Measurements from ENCODE around the gene UTS2B.

The UTS2B gene

DNA sequence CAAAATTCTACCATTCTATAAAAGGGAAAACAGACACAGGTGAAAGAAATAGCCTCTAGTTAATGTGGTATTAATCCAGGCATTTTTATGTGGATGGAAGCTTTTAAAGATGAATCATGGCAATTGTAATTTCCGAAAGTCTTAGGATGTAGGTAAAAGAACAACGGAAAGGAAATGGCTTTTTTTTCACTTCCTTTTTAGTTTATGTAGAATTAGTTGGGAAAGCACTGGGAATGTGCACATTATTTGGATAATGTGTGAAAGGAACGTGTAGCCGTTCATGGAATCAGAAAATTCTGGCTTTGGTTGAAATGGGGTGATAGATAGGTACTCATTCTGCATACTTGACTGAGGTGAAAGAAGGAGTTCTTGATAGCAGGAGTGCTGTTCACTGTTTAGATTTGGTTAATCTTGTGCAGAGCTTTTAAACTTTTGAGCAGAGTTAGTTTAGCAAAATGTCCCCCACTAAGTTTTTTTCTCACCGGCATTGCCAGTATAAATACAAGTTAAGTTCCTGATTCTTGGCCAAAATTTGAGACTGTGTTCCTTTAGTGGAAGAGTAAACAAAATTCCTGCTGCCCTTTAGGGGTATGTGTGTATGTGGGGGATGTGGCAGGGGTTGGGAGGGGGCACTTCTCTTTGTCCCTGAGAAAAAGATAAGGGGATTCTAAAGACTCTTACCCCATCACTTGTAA is 20.2 kb upstream of the UTS2B start:
- no peak for DNase-seq

DNA sequence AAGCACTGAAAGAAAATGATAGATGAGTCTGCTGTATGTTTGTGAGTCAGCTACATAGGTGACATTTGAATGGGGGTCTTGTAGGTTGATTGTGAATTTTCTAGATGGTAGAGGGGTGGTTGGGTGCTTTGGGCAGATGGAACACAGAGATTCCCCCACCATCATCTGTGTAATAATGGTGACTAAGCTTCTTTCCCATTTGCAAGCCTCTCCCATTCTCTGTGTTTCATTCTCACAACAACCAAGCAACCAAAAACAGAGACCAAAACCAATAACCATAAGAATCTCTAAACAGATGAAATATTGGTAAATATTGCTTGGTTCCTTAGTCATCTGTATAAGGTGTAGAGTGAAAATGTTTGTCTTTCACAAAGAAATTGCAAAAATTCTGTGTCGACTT is 17.8 kb upstream of the UTS2B start:
- no peak for DNase-seq

DNA sequence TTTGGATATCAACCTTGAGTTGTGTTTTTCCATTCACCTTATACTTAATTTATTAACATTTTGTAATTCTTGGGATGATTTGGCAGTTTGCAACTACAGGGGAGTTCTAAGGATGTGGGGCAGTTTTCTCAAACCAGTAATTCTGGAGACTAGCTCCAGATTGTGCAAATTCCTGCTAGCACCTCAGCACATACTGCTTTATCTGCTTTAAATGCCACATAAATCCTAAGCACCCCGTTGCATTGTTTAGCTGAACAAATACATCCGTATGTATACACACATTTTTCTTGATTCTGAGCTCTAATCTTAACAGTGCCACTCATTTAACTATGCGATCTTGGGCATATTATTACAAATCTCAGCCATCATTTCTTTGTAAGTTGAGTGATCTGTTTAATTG is 16.9 kb upstream of the UTS2B start:
- DNase-seq = no peak

DNA sequence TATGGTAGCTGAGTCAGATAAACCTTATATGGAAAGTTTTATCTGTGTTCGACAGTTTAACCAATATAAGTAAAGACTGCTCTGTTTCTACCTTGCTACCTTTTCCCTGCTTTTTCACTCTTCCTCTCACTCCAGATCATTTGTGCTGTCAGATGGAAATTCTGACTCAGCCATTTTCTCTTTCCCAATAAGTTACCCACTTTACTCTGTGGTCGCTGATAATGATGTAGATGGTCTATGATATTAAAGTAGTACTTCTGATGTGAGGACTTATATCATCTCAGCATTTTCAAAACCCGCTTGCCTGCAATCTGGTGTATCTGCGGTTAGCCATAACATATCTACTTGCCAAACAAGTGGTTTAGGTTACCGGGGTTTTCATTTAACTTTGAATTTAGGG is 15.0 kb upstream of the UTS2B start:
- DNase-seq = no peak

DNA sequence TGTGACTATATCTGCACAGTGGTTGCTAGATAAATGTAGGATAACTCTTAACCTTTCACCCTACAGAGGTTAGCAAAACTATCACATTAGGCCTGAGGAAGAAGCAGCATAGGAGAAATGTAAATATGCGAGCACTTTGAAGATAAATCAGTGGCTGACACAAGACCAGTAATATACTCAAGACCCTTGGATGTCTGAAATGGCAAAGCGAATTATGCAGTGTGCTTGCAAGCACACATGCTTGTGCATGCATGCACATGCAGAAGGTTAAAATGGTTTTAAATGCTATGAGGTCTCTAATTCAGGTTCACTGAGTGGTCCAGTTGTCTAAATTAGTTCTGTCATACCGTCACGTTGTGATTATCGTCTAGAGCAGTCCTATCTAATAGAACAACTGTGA is 13.6 kb upstream of the UTS2B start:
- DNase-seq = no peak

DNA sequence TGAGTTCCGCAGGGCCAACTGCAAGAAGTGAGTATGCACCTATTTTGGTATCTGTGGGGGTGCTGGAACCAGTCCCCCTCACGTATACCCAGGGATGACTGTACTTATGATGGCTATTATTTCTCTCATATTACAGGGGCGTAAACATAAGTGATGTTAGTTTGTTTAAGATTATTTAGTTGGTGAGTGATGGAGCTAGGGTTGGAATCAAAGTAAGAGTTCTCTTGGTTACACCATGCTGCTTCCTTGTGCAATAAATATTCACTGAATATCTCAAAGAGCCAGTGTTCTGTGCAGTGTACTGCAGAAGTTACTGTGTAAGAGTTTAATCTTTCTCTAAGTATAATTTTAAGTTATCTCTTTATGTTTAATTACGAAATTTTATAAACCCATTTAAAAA is 12.8 kb upstream of the UTS2B start:
- no peak for DNase-seq

DNA sequence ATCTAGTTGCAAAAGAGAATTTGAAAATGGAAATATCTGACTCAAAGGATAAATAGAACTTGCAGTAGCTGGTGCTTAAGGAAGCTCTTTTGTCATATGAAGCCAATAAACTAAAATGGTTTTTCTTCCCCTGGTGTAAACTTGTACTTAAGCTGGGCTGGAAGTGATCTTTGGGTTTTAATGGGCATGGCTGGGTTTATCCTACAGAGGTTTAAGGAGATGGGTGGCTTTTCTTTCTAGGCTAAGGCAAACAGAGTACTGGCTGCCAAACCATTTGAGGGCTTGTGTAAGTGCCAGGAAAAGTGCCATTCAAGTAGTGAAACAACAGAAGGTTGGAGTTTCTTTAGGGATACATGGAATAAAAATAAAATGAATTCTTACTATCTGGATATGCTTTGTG is 12.1 kb upstream of the UTS2B start:
- DNase-seq = no peak

DNA sequence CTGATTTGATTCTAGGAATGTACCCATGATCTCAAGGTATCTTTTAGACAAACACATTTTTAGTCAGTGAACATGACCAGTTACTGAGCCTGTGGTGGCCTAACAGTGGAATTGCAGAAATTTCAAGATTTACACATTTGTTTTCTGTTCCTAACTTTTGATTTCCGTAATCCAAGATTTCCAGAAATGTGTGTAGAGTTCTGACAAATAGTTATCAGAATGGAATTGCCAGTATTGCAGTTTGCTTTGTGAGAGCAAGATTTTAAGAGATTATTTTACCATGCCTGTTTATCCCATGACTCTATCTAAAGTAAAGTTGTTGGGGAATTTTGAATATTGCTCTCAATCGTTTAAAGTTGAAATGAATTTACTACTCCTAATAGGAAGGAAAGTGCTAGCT is 11.7 kb upstream of the UTS2B start:
- no peak for DNase-seq

DNA sequence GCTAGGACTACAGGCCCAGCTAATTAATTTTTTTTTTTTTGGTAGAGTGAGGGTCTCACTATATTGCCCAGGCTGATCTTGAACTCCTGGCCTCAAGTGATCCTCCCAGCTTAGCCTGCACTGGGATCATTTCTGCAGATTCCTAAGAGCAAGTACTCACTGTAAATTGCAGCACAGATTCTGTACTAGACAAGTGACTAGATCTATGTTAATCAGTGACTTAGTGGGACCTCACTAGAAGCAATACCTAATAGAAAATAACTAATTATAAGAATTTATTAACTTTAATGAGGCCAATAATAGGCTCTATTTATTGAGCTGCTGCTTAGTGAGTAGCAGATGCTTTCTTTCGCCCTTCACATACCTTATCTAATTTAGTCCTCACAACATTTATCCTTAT is 10.6 kb upstream of the UTS2B start:
- DNase-seq = no peak

DNA sequence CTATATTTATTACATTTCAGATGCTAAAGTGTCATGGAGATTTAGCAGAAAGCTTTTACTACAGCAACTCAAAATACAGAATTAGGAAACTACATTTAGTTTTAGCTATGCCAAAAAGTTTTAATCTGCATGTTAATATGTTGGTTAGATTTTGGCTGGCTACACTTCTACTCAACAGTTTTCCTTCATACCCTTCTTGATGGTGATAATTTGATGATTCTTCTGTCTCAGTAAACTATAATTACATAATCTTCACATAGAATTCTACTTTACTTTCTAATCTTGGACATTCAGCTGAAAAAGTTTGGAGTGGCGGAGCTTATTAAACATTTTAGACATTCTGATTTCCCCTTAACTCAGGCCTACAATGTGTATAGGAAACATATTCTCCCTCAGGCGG is 10.0 kb upstream of the UTS2B start:
- no peak for DNase-seq

DNA sequence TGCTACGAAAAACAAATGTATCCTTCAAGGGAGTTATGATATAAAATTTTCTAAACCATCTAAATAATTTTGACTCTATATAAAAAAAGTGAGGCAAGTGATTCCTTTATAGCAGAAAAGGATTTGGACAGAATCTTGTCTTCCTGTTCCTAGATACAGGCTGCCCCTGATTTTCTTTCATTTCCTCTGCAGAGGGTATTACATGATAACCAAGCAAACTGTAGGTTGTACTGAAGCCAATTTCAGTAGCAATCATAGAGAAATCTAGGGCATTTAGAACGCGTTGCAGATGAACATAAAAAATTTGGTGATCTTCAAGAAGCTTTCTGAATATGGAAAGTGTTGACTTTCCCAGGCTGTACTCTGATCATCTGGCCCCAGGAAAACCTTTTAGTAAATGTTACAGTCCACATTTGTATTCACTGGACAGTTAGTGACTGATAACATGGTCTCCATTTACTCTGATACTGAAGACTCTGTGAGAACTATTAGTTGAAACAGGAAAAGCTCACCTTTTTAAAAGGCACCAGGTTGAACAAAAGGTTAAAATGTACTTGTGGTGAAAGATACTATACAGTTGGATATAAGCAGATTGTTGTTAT is 9.1 kb upstream of the UTS2B start:
- DNase-seq = no peak

DNA sequence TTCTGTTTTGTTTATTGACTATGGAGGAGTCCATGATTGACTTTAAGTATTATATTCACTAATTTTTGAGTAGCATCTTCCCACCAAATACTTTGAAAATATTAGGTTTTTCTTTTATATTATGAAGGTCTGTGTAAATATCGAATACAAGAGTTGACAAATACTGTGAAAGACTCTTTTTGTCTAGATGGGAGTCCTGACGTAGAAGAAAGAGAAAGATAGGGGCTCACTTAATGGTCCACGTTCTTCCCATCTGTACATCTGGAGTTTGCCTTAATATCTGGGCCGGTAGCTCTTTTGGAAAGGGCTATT is 7.8 kb upstream of the UTS2B start:
- DNase-seq = no peak

DNA sequence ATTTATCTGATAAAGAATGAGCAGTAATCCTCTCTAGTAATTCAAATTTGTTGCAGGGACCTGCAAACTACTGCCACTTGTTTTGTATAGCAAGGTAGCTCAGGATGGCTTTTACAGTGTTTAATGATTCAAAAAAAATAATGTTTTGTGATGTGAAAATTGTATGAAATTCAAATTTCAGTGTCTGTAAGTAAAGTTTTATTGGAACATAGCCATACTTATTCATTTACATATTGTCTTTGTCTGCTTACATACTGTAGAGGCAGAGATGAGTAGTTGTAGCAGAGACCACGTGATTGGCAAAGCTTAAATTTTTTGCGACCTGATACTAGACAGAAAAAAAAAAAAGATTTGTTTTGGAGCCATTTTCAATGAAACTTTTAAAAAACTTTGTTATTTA is 6.5 kb upstream of the UTS2B start:
- no peak for DNase-seq

DNA sequence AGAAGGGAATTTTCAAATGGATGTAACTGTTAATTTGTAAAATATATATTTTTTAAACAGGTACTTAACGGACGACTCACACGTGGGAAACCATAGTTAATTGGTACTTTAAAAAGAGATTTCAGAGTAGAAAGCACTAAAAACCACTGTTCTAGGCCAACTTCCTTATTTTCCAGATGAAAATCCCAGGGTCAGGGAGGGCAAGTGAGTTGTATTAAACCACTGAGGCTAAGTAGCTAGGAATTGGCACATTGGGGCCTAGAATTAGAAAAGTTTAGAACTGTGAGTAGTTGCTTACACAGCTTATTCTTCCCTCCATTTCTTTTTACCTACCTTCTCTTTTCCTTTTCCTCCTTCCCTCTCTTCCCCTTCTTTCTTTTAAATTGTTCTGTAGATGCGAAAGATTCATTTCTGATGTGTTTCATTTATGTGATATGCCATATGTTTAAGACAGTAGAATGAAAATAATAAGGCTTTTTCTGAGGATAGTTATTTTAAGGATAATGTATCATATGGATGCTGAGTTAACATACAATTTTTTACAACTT is 4.1 kb upstream of the UTS2B start:
- DNase-seq = no peak

DNA sequence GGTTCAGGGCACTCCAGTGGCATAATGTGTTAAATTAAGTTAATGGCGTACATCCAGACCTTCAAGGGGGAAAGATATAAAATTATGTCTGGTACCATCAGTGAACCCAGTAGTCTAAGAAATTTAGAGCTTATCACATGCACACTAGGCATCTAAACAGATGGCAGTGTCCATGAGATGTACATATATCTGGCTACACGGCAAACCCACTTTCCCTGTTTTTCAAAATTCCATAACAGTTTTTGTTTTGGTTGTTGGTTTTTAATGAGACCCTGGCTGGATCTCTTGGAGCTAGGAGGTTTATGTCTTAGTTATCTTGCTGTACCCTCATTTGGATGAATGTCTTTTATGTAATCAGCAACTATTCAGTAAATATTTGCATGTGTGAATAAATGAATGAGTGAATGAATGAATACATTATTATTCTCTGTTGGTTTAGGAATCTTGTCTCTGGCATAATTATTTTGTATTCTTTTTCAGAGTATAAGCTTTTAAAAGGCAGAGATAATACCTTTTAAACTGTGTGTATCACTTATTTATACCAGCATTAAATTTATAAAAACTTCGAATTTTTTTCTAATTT is 3.1 kb upstream of the UTS2B start:
- no peak for DNase-seq

DNA sequence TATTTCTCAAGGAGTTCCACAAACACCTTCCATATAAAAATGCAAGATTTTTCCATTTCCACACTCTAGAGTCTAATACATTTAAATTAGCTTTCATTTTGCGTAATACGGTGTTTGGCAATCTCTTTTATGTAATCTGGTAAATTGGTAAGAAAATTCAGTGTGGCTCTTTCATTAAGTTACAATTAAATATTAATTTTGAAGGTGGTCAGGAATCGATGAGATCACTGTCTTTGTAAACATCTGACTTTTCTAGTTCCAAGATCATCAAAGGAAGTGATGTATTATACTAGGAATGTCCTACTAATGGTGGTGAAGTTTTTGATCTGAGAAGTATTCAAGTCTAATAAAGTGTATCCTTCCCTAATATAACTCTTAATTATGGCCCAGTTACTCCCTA is 1.1 kb upstream of the UTS2B start:
- no peak for DNase-seq

DNA sequence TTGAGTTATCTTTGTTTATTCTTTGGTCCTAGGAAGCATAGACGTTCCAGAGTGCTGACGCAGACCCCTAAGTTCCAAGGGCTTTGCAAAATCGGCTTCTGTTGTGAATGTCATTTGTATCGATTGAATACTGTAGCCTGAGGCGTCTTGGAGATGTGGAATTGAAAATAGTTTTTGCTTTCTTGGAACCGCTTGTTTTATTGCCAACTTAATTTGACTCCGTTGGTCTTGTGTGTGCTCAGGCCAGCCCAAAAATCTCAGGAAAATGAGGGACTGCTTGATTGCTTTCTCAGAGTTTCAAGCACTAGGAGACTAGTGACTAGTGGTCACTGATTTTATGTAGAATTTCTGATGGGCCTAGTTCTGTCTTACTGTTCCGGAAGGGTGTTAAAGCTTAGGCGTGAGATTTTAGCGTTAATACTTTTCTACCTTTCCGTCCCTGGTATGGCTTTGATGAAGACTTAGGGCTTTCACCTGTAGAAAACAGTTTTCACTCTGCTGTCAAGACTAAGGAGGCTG is 263 bp upstream of the UTS2B start:
- no peak for DNase-seq

DNA sequence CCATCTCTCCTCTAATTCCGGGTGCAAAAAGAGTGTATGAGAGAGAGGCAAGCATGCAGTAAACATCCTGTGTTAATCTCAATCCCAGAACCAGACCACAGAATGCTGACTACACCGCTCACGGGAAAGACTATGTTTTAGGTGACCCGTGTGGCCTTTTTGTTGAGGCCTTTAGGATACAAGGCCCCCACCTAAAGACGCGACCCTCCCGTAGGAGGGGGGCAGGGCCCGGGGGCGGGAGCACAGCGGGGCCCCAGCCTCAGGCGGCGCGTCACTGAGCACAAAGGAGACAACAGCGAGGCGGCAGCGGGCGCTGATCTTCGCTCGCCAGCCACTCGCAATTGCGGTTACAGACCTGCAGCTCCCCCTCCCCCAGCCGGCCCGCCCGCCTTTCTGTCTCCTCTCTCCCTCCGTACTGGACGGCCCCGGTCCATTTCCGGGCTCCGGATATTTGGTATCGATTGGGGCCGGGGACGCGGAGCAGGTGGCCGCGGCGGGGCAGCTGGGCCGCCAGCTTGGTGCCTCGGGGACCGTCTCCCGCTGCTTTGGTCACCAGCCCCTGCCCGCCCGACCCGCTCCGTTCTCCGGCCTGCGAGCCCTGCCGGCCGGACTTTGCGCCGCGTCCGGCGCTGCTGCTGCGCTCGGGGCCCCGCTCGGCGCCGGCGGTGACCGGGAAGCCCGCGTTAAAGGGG is 1.2 kb downstream of the UTS2B start, which contains the start of gene CCDC50:
Gene CCDC50 (plus strand): TSS at position 433 of the 692 bp plus-strand sequence. CDS start 281 bp downstream, outside the sequence.
- DNase-seq = peak; percentile 66

DNA sequence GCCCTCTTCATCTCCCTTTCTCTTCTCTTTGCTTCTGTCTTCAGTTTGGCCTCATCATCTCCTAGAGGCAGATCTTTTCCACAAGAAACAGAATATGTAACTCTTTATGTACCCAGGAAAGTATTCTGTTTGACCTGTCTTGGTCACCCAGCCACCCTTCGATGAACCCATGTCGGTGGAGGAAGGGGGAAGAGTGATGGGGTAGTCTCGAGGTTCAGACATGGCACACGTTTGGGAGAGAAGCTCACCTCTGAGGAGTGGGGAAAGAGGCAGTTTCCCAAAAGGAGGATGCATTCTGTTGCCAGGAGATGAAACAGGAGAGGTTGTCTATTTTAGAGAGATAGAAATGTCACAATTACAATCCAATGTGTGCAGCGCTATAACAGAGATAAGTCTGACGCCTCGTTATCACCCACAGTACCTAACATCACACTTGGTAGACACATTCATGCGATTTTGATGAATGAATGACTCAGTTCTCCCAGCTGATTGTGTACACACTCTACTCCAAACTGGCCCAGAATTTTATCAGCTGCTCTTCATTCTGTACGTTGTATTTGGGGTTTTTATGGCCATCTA is 1.9 kb downstream of the UTS2B start:
- no peak for DNase-seq

DNA sequence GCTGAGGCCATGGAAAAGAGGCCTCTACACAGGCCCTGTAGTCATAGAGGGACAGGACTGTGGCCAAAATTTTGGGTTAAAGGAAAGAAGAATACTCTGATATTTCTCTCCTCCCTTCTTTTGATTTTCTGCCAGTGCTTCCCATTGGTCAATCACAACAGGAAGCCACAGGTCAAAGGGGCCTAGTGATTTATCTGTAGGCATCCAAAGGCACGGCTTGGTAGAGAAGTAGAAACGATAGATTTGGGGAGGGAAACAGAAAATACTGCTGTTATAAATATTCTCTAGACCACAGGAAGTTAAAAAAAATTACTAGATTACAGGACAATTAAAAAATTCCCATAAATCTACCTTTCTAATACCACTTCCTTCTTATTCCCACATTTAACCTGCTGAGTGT is 2.8 kb downstream of the UTS2B start:
- no peak for DNase-seq

DNA sequence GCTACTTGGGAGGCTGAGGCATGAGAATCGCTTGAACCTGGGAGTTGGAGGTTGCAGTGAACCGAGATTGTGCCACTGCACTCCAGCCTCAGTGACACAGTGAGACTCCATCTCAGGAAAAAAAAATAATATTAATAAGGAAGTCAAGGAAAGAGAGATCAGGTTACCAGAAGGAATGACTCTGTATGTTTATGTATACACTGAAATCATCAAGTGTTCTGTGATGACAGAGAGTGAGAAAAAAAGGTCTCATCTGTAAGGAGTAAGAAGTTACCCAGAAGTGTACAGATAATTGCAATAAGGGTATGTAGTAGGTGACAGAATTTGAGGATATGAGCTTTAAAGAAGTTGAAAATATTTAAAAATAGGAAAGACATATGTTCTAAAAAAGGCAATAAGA is 5.4 kb downstream of the UTS2B start:
- no peak for DNase-seq

DNA sequence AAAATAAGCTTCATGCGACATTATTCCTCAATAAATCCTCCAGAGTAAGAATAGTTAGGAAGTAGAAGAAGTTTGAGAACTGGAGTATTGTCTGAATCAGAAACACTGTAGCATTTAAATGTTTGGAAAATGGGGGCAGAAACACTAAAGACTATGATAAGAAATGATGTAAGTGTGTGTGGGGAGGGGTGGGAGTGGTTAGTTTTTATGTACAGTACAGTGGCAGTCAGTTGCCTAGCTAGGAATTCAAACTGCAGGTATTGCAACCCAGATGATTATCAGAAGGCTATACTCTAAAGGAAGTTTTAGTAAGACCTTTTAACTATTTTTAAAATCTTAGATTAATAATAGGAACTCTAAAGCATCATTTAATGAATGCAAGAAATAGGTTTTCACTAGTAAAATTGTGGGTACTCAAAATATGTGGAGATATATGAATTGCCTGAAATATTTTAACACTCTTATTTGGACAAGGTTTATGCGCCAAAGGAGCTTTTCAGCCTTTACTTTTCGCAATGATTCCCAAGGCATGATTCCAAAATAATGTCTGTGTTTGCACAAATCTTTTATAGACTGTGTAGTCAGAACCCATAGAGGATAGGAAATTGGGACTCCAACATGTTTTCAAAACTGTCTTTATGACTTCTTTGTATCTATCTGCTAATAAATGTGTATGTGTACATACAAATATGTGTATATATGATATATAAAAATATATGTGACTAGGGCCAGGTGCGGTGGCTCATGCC is 9.1 kb downstream of the UTS2B start:
- DNase-seq = no peak

DNA sequence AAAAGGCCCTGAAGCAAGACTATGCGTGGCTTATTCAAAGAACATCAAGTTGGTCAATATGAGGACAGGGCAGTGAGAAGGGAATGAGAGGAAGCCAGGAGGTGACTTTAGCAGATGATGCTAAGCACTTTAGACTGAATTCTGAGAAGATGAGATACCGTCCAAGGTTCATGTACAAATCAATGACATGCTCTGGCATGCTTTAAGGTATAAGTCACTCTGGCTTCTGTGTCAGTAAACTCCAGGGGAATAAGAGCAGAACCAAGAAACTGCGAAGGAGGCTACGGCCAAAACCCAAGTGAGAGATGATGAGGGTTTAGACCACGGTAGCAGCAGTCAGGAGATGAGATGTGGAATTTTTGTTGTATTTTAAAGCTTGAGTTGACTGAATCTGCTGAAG is 10.0 kb downstream of the UTS2B start:
- DNase-seq = no peak

Data from activated CD4-positive, CD25-positive, alpha-beta regulatory T cell treated with anti-CD3 and anti-CD28 coated beads, Interleukin-2, amount 50 U/mL, for 72 hours (primary cell).